Neural crest cell (in vitro differentiated cells): ENCODE results near the gene POMGNT1. TPM values are rescaled to one million over a fixed set of nuclear protein-coding genes. Genes with fewer than 3 reads are reported as not detected.
A peak's percentile ranks its signal among the peaks of the same experiment; 100 is the strongest.
"Not testable (repeated sequence)": the region's sequence is repeated elsewhere in the genome, so short reads cannot be mapped to it uniquely, and the experiment has no call there.

Experiments
- DNase-seq: peaks from one replicate; pipeline ENCODE4 v3.0.0; 2021; ENCODE audit warnings: low read depth, mixed read lengths, low spot score
- H3K27ac Mint-ChIP-seq: one replicate; pipeline ENCODE4 v1.8.0; 2021; ENCODE audit warnings: mild to moderate bottlenecking, mixed read lengths; ENCODE audit not compliant: unreplicated experiment
- H3K27me3 Mint-ChIP-seq: 2 replicates; pipeline ENCODE4 v1.8.0; 2021; ENCODE audit warnings: low read depth, mild to moderate bottlenecking, mixed read lengths
- H3K36me3 Mint-ChIP-seq: 2 replicates; pipeline ENCODE4 v1.8.0; 2021; ENCODE audit warnings: low read depth, mild to moderate bottlenecking, mixed read lengths
- H3K4me1 Mint-ChIP-seq: 2 replicates; pipeline ENCODE4 v1.8.0; 2021; ENCODE audit warnings: mixed read lengths
- H3K4me3 Mint-ChIP-seq: one replicate; pipeline ENCODE4 v1.8.0; 2021; ENCODE audit warnings: mild to moderate bottlenecking, mixed read lengths
- H3K9me3 Mint-ChIP-seq: 2 replicates; pipeline ENCODE4 v1.8.0; 2021; ENCODE audit warnings: mixed read lengths
- CTCF ChIP-seq: fragments of 200-600 bp; sonication (generic); conservative IDR thresholded peaks from 2 replicates; pipeline ENCODE4 v1.5.0; 2021; ENCODE audit warnings: antibody characterized with exemption, mild to moderate bottlenecking
- total RNA-seq: library from RNA; stranded (reverse); gene quantifications from 2 replicates; pipeline ENCODE4 v1.2.1, GENCODE V29; 2021

Gene POMGNT1
- total RNA-seq, 1 donor from 2014 or later, result 86.7 TPM

- Mint-ChIP-seq H3K36me3 (peaks cover 17% of the 10 kb centered on the region), H3K27ac (no peak overlapping the region), H3K4me1 (peaks cover 14% of the 10 kb centered on the region), H3K4me3 (no peak overlapping the region), H3K9me3 (peaks cover 13% of the 10 kb centered on the region), H3K27me3 (no peaks in the 10 kb centered on the region)
- no peak for TF ChIP-seq CTCF
- no peak for DNase-seq
Observed at GRCh38 chr1:46242918-46243317, 44.7 kb upstream of the POMGNT1 start.

- peaks cover 20% of the 10 kb centered on the region for H3K36me3 Mint-ChIP-seq
- not testable (repeated sequence) for H3K4me1 Mint-ChIP-seq, H3K27me3 Mint-ChIP-seq, DNase-seq, H3K4me3 Mint-ChIP-seq, H3K27ac Mint-ChIP-seq
- peaks cover 13% of the 10 kb centered on the region for H3K9me3 Mint-ChIP-seq
Observed at GRCh38 chr1:46241733-46242132, 43.5 kb upstream of the POMGNT1 start.

GRCh38 chr1:46238865-46239264 lies 40.6 kb upstream of the POMGNT1 start:
- not testable (repeated sequence) for H3K27ac Mint-ChIP-seq

GRCh38 chr1:46236882-46237281 lies 38.6 kb upstream of the POMGNT1 start:
- no peak overlapping the region for H3K4me3 Mint-ChIP-seq
- H3K27me3 Mint-ChIP-seq, result no peaks in the 10 kb centered on the region
- H3K36me3 Mint-ChIP-seq, result peaks cover 15% of the 10 kb centered on the region
- peaks cover 8% of the 10 kb centered on the region for H3K9me3 Mint-ChIP-seq
- no peak for TF ChIP-seq CTCF
- H3K27ac Mint-ChIP-seq, result no peak overlapping the region
- no peak for DNase-seq
- no peaks in the 10 kb centered on the region for H3K4me1 Mint-ChIP-seq

More at GRCh38 chr1:46238865-46239264, 40.6 kb upstream of the POMGNT1 start:
- H3K9me3 Mint-ChIP-seq, result peaks cover 13% of the 10 kb centered on the region
- not testable (repeated sequence) for H3K4me1 Mint-ChIP-seq, H3K27me3 Mint-ChIP-seq, H3K4me3 Mint-ChIP-seq, DNase-seq
- peaks cover 20% of the 10 kb centered on the region for H3K36me3 Mint-ChIP-seq

- H3K36me3 Mint-ChIP-seq, H3K4me3 Mint-ChIP-seq, DNase-seq, H3K27ac Mint-ChIP-seq, H3K4me1 Mint-ChIP-seq, H3K9me3 Mint-ChIP-seq, H3K27me3 Mint-ChIP-seq: not testable (repeated sequence)
Observed at GRCh38 chr1:46231231-46231630, 33.0 kb upstream of the POMGNT1 start.

GRCh38 chr1:46224966-46225365 lies 26.7 kb upstream of the POMGNT1 start:
- H3K9me3 Mint-ChIP-seq, result no peaks in the 10 kb centered on the region
- no peak for TF ChIP-seq CTCF
- H3K27me3 Mint-ChIP-seq, result no peaks in the 10 kb centered on the region
- peak overlapping the region; percentile 50 for H3K27ac Mint-ChIP-seq
- DNase-seq, result no peak
- H3K36me3 Mint-ChIP-seq, result no peaks in the 10 kb centered on the region
- H3K4me1 Mint-ChIP-seq, result peaks cover 55% of the 10 kb centered on the region
- H3K4me3 Mint-ChIP-seq, result no peak overlapping the region

GRCh38 chr1:46223472-46223943 lies 25.3 kb upstream of the POMGNT1 start:
- DNase-seq, result peak; percentile 61
- Mint-ChIP-seq H3K4me3 (peak overlapping the region; percentile 36), H3K9me3 (no peaks in the 10 kb centered on the region), H3K4me1 (peaks cover 55% of the 10 kb centered on the region), H3K27me3 (no peaks in the 10 kb centered on the region), H3K27ac (peak overlapping the region; percentile 14), H3K36me3 (no peaks in the 10 kb centered on the region)
- peak; percentile 95 for TF ChIP-seq CTCF

- H3K9me3 Mint-ChIP-seq, H3K27me3 Mint-ChIP-seq, DNase-seq, H3K27ac Mint-ChIP-seq, H3K36me3 Mint-ChIP-seq: not testable (repeated sequence)
- peaks cover 55% of the 10 kb centered on the region for H3K4me1 Mint-ChIP-seq
- peak overlapping the region; percentile 36 for H3K4me3 Mint-ChIP-seq
Observed at GRCh38 chr1:46223055-46223454, 24.8 kb upstream of the POMGNT1 start.
